ENCODE measurements around the gene CEP164. TPM values are rescaled to one million over a fixed set of nuclear protein-coding genes. Genes with fewer than 3 reads are reported as not detected.

The CEP164 gene
- total and polyA plus RNA-seq, 2 of the 8 experiments (the other 6 are each of a cell fraction or from before 2014, with no cell fraction given), result 8.4 to 20.8 TPM

GRCh38 chr11:117366875-117367274, 39.2 kb downstream of the CEP164 start (continued):
- TF ChIP-seq GTF2F1 (IDR thresholded peaks at IDR 0.05; ENCODE audit: borderline replicate concordance, low read depth, low read length), result no peak
- TF ChIP-seq, protein P1, sequence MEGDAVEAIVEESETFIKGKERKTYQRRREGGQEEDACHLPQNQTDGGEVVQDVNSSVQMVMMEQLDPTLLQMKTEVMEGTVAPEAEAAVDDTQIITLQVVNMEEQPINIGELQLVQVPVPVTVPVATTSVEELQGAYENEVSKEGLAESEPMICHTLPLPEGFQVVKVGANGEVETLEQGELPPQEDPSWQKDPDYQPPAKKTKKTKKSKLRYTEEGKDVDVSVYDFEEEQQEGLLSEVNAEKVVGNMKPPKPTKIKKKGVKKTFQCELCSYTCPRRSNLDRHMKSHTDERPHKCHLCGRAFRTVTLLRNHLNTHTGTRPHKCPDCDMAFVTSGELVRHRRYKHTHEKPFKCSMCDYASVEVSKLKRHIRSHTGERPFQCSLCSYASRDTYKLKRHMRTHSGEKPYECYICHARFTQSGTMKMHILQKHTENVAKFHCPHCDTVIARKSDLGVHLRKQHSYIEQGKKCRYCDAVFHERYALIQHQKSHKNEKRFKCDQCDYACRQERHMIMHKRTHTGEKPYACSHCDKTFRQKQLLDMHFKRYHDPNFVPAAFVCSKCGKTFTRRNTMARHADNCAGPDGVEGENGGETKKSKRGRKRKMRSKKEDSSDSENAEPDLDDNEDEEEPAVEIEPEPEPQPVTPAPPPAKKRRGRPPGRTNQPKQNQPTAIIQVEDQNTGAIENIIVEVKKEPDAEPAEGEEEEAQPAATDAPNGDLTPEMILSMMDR (IDR thresholded peaks at IDR 0.05; ENCODE audit: control extremely low read depth in 1 of 3, insufficient read depth in 1 of 3, low read depth in 1 of 3, low read length in 3 of 3), result no peak
- TF ChIP-seq E2F6 (IDR thresholded peaks at IDR 0.05), result no peak
- TF ChIP-seq TAF1 (IDR thresholded peaks at IDR 0.05; ENCODE audit: low read depth, low read length), result no peak
- TF ChIP-seq SUZ12 (IDR thresholded peaks at IDR 0.05; ENCODE audit: low read length), result no peak
